GM19043 (cell line): ENCODE data around the gene BCL2A1.
"Not testable (repeated sequence)": the region's sequence is repeated elsewhere in the genome, so short reads cannot be mapped to it uniquely, and the experiment has no call there.

Experiments
- ATAC-seq: cut with Tn5 transposase; IDR thresholded peaks from one replicate; pipeline ENCODE4 v1.9.1; 2021; ENCODE audit warnings: low read depth; ENCODE audit not compliant: unreplicated experiment

Gene BCL2A1

DNA sequence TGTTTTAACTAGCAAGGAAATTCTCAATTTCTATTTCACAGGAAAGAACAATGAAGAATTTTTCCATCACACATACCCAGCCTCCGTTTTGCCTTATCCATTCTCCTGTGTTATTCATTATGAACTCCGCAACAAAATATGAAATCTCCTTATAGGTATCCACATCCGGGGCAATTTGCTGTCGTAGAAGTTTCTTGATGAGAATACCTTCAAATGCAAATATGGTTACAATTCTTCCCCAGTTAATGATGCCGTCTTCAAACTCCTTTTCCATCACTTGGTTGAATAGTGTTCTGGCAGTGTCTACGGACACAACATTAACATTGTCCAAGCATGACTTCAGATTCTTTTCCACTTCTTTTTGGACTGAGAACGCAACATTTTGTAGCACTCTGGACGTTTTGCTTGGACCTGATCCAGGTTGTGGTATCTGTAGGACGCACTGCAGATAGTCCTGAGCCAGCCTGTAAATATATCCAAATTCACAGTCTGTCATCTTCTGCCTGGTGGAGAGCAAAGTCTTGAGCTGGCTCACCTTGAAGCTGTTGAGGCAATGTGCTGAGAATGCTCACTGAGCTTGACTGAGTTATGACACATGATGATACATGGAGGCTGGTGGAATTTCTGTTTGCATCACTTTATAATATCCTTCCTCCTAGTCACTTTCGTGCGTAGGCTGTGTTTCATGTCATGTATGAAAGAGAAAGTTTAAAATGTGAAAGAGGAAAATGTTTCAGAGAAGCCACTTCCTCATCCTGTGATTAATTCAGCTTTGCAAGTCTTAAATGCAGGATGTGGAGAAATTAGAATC, at the start of gene BCL2A1:
BCL2A1 (minus strand) TSS at position 573 of the 811 bp plus-strand sequence; CDS start at position 496, 77 bp downstream.
- peak; percentile 68 for ATAC-seq

GRCh38 chr15:80020731-80021130, 49.7 kb upstream of the BCL2A1 start:
- ATAC-seq = no peak

DNA sequence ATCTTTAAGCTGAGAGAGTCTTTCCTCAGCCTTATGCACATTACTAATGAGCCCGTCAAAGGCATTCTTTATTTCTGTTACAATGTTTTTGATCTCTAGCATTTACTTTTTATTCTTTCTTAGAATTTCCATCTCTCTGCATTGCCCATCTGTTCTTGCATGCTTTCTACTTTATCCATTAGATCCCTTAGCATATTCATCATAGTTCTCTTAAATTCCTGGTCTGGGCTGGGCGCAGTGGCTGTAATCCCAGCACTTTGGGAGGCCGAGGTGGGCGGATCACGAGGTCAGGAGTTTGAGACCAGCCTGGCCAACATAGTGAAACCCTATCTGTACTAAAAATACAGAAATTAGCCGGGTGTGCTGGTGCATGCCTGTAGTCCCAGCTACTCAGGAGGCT, 49.2 kb upstream of the BCL2A1 start:
- ATAC-seq = not testable (repeated sequence)

DNA sequence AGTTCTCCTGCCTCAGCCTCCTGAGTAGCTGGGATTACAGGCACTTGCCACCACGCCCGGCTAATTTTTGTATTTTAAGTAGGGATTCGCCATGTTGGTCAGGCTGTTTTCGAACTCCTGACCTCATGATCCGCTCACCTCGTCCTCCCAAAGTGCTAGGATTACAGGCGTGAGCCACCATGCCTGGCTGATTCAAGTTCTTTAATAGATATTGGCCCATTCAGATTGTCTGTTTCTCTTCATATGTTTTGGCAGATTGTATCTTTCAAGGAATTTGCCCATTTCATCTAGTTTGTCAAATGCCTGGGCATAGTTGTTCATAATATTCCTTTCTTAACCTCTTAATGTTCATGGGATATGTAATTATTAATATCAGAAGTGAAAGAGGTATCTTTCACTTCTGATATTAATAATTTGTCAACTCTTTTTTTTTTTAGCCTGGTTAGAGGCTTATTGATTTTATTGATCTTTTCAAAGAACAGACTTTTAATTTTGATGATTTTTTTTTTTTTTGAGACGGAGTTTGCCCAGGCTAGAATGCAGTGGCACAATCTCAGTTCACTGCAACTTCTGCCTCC, 48.3 kb upstream of the BCL2A1 start:
- ATAC-seq = no peak

DNA sequence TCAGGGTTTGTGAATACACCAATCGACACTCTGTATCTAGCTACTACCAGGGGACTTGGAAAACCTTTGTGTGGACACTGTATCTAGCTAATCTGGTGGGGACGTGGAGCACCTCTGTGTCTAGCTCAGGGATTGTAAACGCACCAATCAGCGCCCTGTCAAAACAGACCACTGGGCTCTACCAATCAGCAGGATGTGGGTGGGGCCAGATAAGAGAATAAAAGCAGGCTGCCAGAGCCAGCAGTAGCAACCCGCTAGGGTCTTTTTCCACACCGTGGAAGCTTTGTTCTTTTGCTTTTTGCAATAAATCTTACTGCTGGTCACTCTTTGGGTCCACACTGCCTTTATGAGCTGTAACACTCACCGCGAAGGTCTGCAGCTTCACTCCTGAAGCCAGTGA, 46.1 kb upstream of the BCL2A1 start:
- not testable (repeated sequence) for ATAC-seq

DNA sequence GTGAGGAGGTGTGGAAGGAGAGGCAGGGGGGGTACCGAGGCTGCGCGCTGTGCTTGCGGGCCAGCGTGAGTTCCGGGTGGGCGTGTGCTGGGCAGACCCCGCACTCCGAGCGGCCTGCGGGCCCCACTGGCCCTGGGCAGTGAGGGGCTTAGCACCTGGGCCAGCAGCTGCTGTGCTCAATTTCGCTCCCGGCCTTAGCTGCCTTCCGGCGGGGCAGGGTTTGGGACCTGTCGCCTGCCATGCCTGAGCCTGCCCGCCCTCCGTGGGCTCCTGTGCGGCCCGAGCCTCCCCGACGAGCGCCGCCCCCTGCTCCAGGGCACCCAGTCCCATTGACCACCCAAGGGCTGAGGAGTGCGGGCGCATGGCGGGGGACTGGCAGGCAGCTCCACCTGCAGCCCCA, 45.5 kb upstream of the BCL2A1 start:
- ATAC-seq = not testable (repeated sequence)

GRCh38 chr15:80015156-80015555, 44.2 kb upstream of the BCL2A1 start:
- no peak for ATAC-seq

GRCh38 chr15:80014186-80014585, 43.2 kb upstream of the BCL2A1 start:
- not testable (repeated sequence) for ATAC-seq

DNA sequence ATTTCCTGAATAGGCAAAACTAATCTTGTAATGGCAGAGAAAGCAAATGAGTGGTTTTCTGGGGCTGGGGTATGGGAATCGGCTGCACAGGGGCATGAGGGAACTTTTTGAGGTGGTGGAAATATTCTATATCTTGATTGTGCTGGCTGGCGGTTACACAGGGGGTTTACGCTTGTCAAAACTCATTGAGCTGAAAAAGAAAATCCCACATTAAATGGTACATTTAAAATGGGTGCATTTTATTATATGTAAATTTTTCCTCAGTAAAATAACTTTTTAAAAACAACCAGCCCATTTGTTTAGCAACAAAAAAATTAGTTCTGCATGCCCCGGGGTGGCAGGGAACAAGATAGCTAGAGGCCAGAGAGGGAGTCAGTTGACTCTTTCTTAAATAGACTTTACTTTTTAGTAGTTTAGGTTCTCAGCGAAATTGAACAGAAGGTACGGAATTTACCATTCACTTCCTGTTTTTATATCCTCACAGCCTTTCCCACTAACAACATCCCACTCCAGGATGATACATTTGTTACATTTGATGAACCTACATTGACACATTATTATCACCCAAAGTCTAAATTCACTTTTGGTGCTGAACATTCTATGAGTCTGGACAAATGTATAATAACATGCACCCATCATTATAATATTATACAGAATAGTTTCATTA, 41.2 kb upstream of the BCL2A1 start:
- no peak for ATAC-seq

GRCh38 chr15:80011596-80011995, 40.6 kb upstream of the BCL2A1 start:
- no peak for ATAC-seq

- ATAC-seq = not testable (repeated sequence)
These were observed 40.1 kb upstream of the BCL2A1 start for GRCh38 chr15:80011041-80011523.

DNA sequence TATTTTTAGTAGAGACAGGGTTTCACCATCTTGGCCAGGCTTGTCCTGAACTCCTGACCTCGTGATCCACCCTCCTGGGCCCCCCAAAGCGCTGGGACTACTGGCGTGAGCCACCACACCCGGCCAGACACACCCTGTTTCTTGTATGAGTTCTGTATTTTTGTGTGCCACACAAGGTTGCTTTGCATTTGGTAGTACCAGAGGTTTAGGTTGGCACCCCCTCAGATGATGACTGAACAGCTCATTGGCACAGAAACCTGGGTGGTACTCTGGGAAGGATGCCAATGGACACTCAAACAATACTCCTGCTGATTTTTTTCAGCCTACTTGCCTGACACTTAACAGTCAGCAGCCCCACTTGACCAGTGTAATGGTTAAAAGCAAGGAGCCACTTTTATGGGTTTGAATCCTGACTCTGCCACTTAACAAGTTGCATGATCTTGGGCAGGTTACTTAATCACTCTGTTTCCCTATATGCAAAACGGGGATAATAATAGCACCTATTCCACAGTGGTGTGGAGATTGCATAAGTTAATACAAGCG, 39.2 kb upstream of the BCL2A1 start:
- no peak for ATAC-seq

GRCh38 chr15:80007532-80007931, 36.5 kb upstream of the BCL2A1 start:
- no peak for ATAC-seq

- no peak for ATAC-seq
These were observed 36.0 kb upstream of the BCL2A1 start for GRCh38 chr15:80006946-80007345.

- no peak for ATAC-seq
These were observed 33.0 kb upstream of the BCL2A1 start for GRCh38 chr15:80003934-80004472.

DNA sequence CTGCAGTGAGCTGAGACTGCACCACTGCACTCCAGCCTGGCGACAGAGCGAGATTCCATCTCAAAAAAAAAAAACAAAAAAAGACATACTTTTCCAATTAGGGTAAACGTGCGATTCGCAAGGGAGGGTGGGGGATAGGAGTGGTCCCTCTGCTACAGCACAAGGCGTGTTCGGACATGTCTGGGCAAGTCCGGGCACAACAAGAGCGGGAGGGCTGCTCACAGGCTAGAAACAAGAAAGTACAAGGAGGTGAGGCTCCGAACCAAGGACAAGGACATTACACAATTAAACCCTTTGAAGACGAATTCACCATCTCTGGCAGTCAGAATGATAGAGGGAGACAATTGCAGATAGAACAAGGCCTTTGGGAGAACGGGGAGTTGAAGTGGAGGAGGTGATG, 32.2 kb upstream of the BCL2A1 start:
- no peak for ATAC-seq

DNA sequence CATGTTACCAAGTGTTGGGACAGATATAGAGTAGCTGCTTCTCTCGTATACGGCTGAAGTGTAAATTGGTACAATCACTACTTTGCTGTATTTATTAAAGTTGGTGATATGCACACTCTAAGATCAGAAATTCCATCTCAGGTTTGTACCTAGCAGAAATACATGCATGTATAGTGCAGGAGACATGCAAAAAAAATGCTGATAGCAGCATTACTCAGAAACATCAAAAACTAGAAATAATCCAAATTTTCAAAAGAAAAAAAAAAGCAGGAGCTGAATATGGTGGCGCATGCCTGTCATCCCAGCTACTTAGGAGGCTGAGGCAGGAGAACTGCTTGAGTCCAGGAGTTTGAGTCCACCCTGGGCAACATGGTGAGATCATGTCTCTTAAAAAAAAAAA, 31.3 kb upstream of the BCL2A1 start:
- ATAC-seq = no peak

DNA sequence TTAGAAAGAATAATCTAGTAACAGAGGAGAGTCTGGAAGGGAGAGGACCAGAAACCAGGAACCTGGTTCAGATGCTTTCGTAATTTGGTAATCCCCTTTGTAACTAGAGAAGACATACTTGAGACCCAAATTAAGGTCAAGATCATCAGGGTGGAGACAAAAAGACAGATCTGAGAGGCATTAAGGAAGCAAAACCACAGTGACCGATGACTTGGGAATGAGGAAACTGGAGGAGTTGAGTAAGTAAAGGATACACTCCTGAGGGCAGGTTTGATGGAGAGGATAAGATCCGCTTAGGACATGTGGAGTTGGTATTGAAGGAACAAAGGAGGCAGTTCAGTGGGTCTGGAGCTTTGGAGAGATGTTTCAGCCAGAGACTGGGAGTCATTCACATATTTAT, 23.6 kb upstream of the BCL2A1 start:
- no peak for ATAC-seq

GRCh38 chr15:79991826-79992225, 20.8 kb upstream of the BCL2A1 start:
- ATAC-seq = no peak

DNA sequence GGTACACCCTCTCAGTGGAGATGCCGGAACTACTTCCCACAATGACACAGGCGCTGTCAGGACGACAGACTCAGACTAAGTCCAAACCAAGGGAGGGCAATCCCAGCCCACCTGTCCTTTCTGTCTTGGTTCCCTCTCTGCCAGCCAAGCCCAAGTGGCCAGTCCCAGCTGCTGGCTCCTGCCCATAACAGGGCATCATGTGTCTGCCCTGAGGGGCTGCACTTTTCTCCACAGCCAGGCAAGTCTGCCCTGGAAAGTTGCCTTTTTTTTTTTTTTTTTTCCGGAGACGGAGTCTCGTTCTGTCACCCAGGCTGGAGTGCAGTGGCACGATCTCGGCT, 20.0 kb upstream of the BCL2A1 start:
- ATAC-seq = no peak
